ENCODE data around the gene HMGCS2.

The HMGCS2 gene

GRCh38 chr1:119703666-119704450, 64.8 kb downstream of the HMGCS2 start:
- TF ChIP-seq CTCF (IDR thresholded peaks at IDR 0.05; ENCODE audit: low read depth, low read length): no peak
- no peak for DNase-seq (ENCODE audit: low read depth in 2 of 2)
- H3K4me3 ChIP-seq (replicated peaks in 1 of 2; ENCODE audit: low read depth in 2 of 2, low read length in 2 of 2): no peak overlapping the region

- H3K4me3 ChIP-seq (replicated peaks in 1 of 2; ENCODE audit: low read depth in 2 of 2, low read length in 2 of 2): no peak overlapping the region
- TF ChIP-seq CTCF (IDR thresholded peaks at IDR 0.05; ENCODE audit: low read depth, low read length): no peak
- DNase-seq (ENCODE audit: low read depth in 2 of 2): peak; percentile 39 to 88
Measured at GRCh38 chr1:119702384-119702783, 66.3 kb downstream of the HMGCS2 start.

GRCh38 chr1:119701659-119702058, 67.0 kb downstream of the HMGCS2 start:
- H3K4me3 ChIP-seq (replicated peaks in 1 of 2; ENCODE audit: low read depth in 2 of 2, low read length in 2 of 2): no peak overlapping the region
- TF ChIP-seq CTCF (IDR thresholded peaks at IDR 0.05; ENCODE audit: low read depth, low read length): no peak
- DNase-seq (ENCODE audit: low read depth in 2 of 2): no peak

GRCh38 chr1:119700326-119700725, 68.4 kb downstream of the HMGCS2 start:
- no peak for DNase-seq (ENCODE audit: low read depth in 2 of 2)
- H3K4me3 ChIP-seq (replicated peaks in 1 of 2; ENCODE audit: low read depth in 2 of 2, low read length in 2 of 2): no peak overlapping the region
- no peak for TF ChIP-seq CTCF (IDR thresholded peaks at IDR 0.05; ENCODE audit: low read depth, low read length)

Data from cardiac fibroblast (primary cell).